SIG-M5 treated with dmso at 0.1 percent for 504 hours (cell line): ENCODE results near the gene PCBD2.
"Not testable (repeated sequence)": the region's sequence is repeated elsewhere in the genome, so short reads cannot be mapped to it uniquely, and the experiment has no call there.

Experiments
- DNase-seq: peaks from one replicate; lab custom pipeline; 2025; ENCODE audit not compliant: unreplicated experiment; lab: John Stamatoyannopoulos, UW

PCBD2 gene

GRCh38 chr5:134957920-134958608 lies 53.1 kb downstream of the PCBD2 start:
- DNase-seq = no peak

GRCh38 chr5:134958755-134959154 lies 53.8 kb downstream of the PCBD2 start:
- no peak for DNase-seq

- no peak for DNase-seq
Observed at GRCh38 chr5:134963098-134963497, 58.2 kb downstream of the PCBD2 start.

- no peak for DNase-seq
Observed at GRCh38 chr5:134964359-134965270, 59.7 kb downstream of the PCBD2 start.

GRCh38 chr5:134965271-134965825 lies 60.4 kb downstream of the PCBD2 start:
- no peak for DNase-seq

GRCh38 chr5:134967607-134968006 lies 62.7 kb downstream of the PCBD2 start, which contains the start of gene CATSPER3:
Gene CATSPER3, plus strand, starts transcription at chr5:134967907. Its CDS starts 85 bp downstream, at chr5:134967992.
- no peak for DNase-seq

GRCh38 chr5:134968055-134968454 lies 63.1 kb downstream of the PCBD2 start:
- peak; percentile 37 for DNase-seq

- no peak for DNase-seq
Observed at GRCh38 chr5:134969166-134969565, 64.2 kb downstream of the PCBD2 start.

GRCh38 chr5:134975078-134975715 lies 70.3 kb downstream of the PCBD2 start:
- DNase-seq = no peak

GRCh38 chr5:134975843-134976242 lies 70.9 kb downstream of the PCBD2 start:
- no peak for DNase-seq

GRCh38 chr5:134976841-134977240 lies 71.9 kb downstream of the PCBD2 start:
- no peak for DNase-seq

GRCh38 chr5:134979416-134979815 lies 74.5 kb downstream of the PCBD2 start:
- DNase-seq = no peak

- no peak for DNase-seq
Observed at GRCh38 chr5:134982230-134982629, 77.3 kb downstream of the PCBD2 start.

GRCh38 chr5:134989266-134989830 lies 84.4 kb downstream of the PCBD2 start:
- no peak for DNase-seq

GRCh38 chr5:134990183-134990582 lies 85.3 kb downstream of the PCBD2 start:
- not testable (repeated sequence) for DNase-seq

GRCh38 chr5:134992148-134992547 lies 87.2 kb downstream of the PCBD2 start:
- DNase-seq = no peak

- no peak for DNase-seq
Observed at GRCh38 chr5:134993161-134993560, 88.2 kb downstream of the PCBD2 start.

- DNase-seq = peak; percentile 17
Observed at GRCh38 chr5:134994560-134995156, 89.7 kb downstream of the PCBD2 start.

- no peak for DNase-seq
Observed at GRCh38 chr5:134995850-134996402, 91.0 kb downstream of the PCBD2 start.

- DNase-seq = no peak
Observed at GRCh38 chr5:134997015-134997414, 92.1 kb downstream of the PCBD2 start.
